Neural crest cell (in vitro differentiated cells): ENCODE data around the gene MTMR10. TPM values are rescaled to one million over a fixed set of nuclear protein-coding genes. Genes with fewer than 3 reads are reported as not detected.

Experiments
- DNase-seq: peaks from one replicate; pipeline ENCODE4 v3.0.0; 2021; ENCODE audit warnings: low read depth, mixed read lengths, low spot score
- H3K27ac Mint-ChIP-seq: one replicate; pipeline ENCODE4 v1.8.0; 2021; ENCODE audit warnings: mild to moderate bottlenecking, mixed read lengths; ENCODE audit not compliant: unreplicated experiment
- H3K27me3 Mint-ChIP-seq: 2 replicates; pipeline ENCODE4 v1.8.0; 2021; ENCODE audit warnings: low read depth, mild to moderate bottlenecking, mixed read lengths
- H3K36me3 Mint-ChIP-seq: 2 replicates; pipeline ENCODE4 v1.8.0; 2021; ENCODE audit warnings: low read depth, mild to moderate bottlenecking, mixed read lengths
- H3K4me1 Mint-ChIP-seq: 2 replicates; pipeline ENCODE4 v1.8.0; 2021; ENCODE audit warnings: mixed read lengths
- H3K4me3 Mint-ChIP-seq: one replicate; pipeline ENCODE4 v1.8.0; 2021; ENCODE audit warnings: mild to moderate bottlenecking, mixed read lengths
- H3K9me3 Mint-ChIP-seq: 2 replicates; pipeline ENCODE4 v1.8.0; 2021; ENCODE audit warnings: mixed read lengths
- CTCF ChIP-seq: fragments of 200-600 bp; sonication (generic); conservative IDR thresholded peaks from 2 replicates; pipeline ENCODE4 v1.5.0; 2021; ENCODE audit warnings: antibody characterized with exemption, mild to moderate bottlenecking
- total RNA-seq: library from RNA; stranded (reverse); gene quantifications from 2 replicates; pipeline ENCODE4 v1.2.1, GENCODE V29; 2021

Gene MTMR10
- total RNA-seq, 1 donor from 2014 or later, result 18.6 TPM

GRCh38 chr15:31021067-31021665 lies 29.7 kb upstream of the MTMR10 start:
- no peaks in the 10 kb centered on the region for H3K27me3 Mint-ChIP-seq
- no peaks in the 10 kb centered on the region for H3K9me3 Mint-ChIP-seq
- no peak overlapping the region for H3K27ac Mint-ChIP-seq
- TF ChIP-seq CTCF, result no peak
- no peaks in the 10 kb centered on the region for H3K4me1 Mint-ChIP-seq
- no peaks in the 10 kb centered on the region for H3K36me3 Mint-ChIP-seq
- DNase-seq, result no peak
- no peak overlapping the region for H3K4me3 Mint-ChIP-seq

GRCh38 chr15:31020542-31020941 lies 29.1 kb upstream of the MTMR10 start:
- Mint-ChIP-seq H3K36me3 (no peaks in the 10 kb centered on the region), H3K27ac (no peak overlapping the region), H3K9me3 (no peaks in the 10 kb centered on the region), H3K4me3 (no peak overlapping the region), H3K4me1 (no peaks in the 10 kb centered on the region), H3K27me3 (no peaks in the 10 kb centered on the region)
- no peak for TF ChIP-seq CTCF
- DNase-seq, result no peak

- Mint-ChIP-seq H3K27ac (no peak overlapping the region), H3K27me3 (peaks cover 2% of the 10 kb centered on the region), H3K9me3 (no peaks in the 10 kb centered on the region), H3K4me1 (no peaks in the 10 kb centered on the region), H3K36me3 (no peaks in the 10 kb centered on the region), H3K4me3 (no peak overlapping the region)
- TF ChIP-seq CTCF, result no peak
- no peak for DNase-seq
These were observed 28.6 kb upstream of the MTMR10 start for GRCh38 chr15:31019986-31020385.

- H3K9me3 Mint-ChIP-seq, result peaks cover 8% of the 10 kb centered on the region
- H3K27ac Mint-ChIP-seq, result no peak overlapping the region
- H3K4me3 Mint-ChIP-seq, result no peak overlapping the region
- TF ChIP-seq CTCF, result no peak
- H3K4me1 Mint-ChIP-seq, result no peaks in the 10 kb centered on the region
- no peak for DNase-seq
- H3K27me3 Mint-ChIP-seq, result peaks cover 2% of the 10 kb centered on the region
- H3K36me3 Mint-ChIP-seq, result peaks cover 8% of the 10 kb centered on the region
These were observed 25.9 kb upstream of the MTMR10 start for GRCh38 chr15:31017311-31017710.

- H3K4me3 Mint-ChIP-seq, result no peak overlapping the region
- peaks cover 13% of the 10 kb centered on the region for H3K36me3 Mint-ChIP-seq
- H3K27ac Mint-ChIP-seq, result no peak overlapping the region
- TF ChIP-seq CTCF, result no peak
- peaks cover 2% of the 10 kb centered on the region for H3K27me3 Mint-ChIP-seq
- peaks cover 13% of the 10 kb centered on the region for H3K9me3 Mint-ChIP-seq
- no peaks in the 10 kb centered on the region for H3K4me1 Mint-ChIP-seq
- DNase-seq, result no peak
These were observed 25.1 kb upstream of the MTMR10 start for GRCh38 chr15:31016446-31016915.
